Osteoblast (primary cell): ENCODE measurements around the gene ANKS6. TPM values are rescaled to one million over a fixed set of nuclear protein-coding genes. Genes with fewer than 3 reads are reported as not detected.
"Not testable (repeated sequence)": the region's sequence is repeated elsewhere in the genome, so short reads cannot be mapped to it uniquely, and the experiment has no call there.

Experiments
- DNase-seq: peaks from one replicate; pipeline ENCODE4 v3.0.0; 2011; ENCODE audit warnings: low spot score, mixed read lengths; ENCODE audit not compliant: insufficient read length; ENCODE audit errors: missing footprints
- H2AFZ ChIP-seq: 2 replicates; pipeline ENCODE4 v1.6.0; 2011; ENCODE audit warnings: mild to moderate bottlenecking, low read length
- H3K27ac ChIP-seq: 2 replicates; pipeline ENCODE4 v1.5.1; 2011; ENCODE audit warnings: mild to moderate bottlenecking, low read depth, low read length, moderate library complexity
- H3K27me3 ChIP-seq: 2 replicates; pipeline ENCODE4 v1.6.0; 2012; ENCODE audit warnings: mild to moderate bottlenecking, control low read depth, inconsistent platforms, low read length, moderate library complexity; ENCODE audit not compliant: insufficient read depth
- H3K36me3 ChIP-seq: 2 replicates; pipeline ENCODE4 v1.5.1; 2011; ENCODE audit warnings: mild to moderate bottlenecking, low read length, control low read depth, moderate library complexity; ENCODE audit not compliant: insufficient read depth
- H3K4me1 ChIP-seq: 2 replicates; pipeline ENCODE4 v1.5.1; 2011; ENCODE audit warnings: mild to moderate bottlenecking, low read length, control low read depth, moderate library complexity; ENCODE audit not compliant: insufficient read depth
- H3K4me2 ChIP-seq: 2 replicates; pipeline ENCODE4 v1.6.0; 2011; ENCODE audit warnings: mild to moderate bottlenecking, low read length; ENCODE audit not compliant: insufficient read depth
- H3K4me3 ChIP-seq: fragments of 200-600 bp; sonication (generic); 3 replicates; pipeline ENCODE4 v1.5.1; 2012; ENCODE audit warnings: mild to moderate bottlenecking, low read length, inconsistent platforms; ENCODE audit not compliant: insufficient read depth
- H3K79me2 ChIP-seq: 2 replicates; pipeline ENCODE4 v1.6.0; 2012; ENCODE audit warnings: mild to moderate bottlenecking, low read length, control low read depth, inconsistent platforms; ENCODE audit not compliant: insufficient read depth
- H3K9me3 ChIP-seq: 2 replicates; pipeline ENCODE4 v1.5.1; 2011; ENCODE audit warnings: low read depth, low read length, control low read depth
- H4K20me1 ChIP-seq: 2 replicates; pipeline ENCODE4 v1.6.0; 2012; ENCODE audit warnings: mild to moderate bottlenecking, low read length, control low read depth; ENCODE audit not compliant: insufficient read depth
- CTCF ChIP-seq: IDR thresholded peaks from 2 replicates; pipeline ENCODE4 v1.5.1; 2011; ENCODE audit warnings: mild to moderate bottlenecking, low read depth, low read length, moderate library complexity; ENCODE audit errors: extremely low read depth
- total RNA-seq: library from RNA; depleted of rRNA; stranded (reverse); fragments of >200 nt; gene quantifications from 2 replicates; pipeline ENCODE4 v1.2.3, GENCODE V29; 2012

The ANKS6 gene
- total RNA-seq, 1 donor: 21.7 TPM

- H3K36me3 ChIP-seq: no peaks in the 10 kb centered on the region
- H3K27ac ChIP-seq: no peak overlapping the region
- no peaks in the 10 kb centered on the region for H3K9me3 ChIP-seq
- H3K4me2 ChIP-seq: no peak overlapping the region
- no peaks in the 10 kb centered on the region for H3K4me1 ChIP-seq
- no peaks in the 10 kb centered on the region for H3K79me2 ChIP-seq
- no peak overlapping the region for H3K4me3 ChIP-seq
- DNase-seq: no peak
- peaks cover 20% of the 10 kb centered on the region for H3K27me3 ChIP-seq
- H2AFZ ChIP-seq: no peak overlapping the region
- no peak for TF ChIP-seq CTCF
- H4K20me1 ChIP-seq: no peaks in the 10 kb centered on the region
These were observed 109.1 kb downstream of the ANKS6 start for GRCh38 chr9:98686961-98687855.

GRCh38 chr9:98684816-98685215 is 111.5 kb downstream of the ANKS6 start:
- not testable (repeated sequence) for H3K36me3 ChIP-seq, DNase-seq, H3K4me1 ChIP-seq, H3K27ac ChIP-seq, H3K79me2 ChIP-seq, H2AFZ ChIP-seq, H3K4me3 ChIP-seq, H3K27me3 ChIP-seq, H3K4me2 ChIP-seq, H4K20me1 ChIP-seq, H3K9me3 ChIP-seq

Other genes with a start within 250 kb of the ANKS6 start
- under 0.01 and 0.88 TPM in 2 replicates for gene GABBR2, start 87.6 kb downstream of the ANKS6 start, total RNA-seq
- gene GALNT12, start 11.1 kb upstream of the ANKS6 start, total RNA-seq: 10.1 and 11.8 TPM in 2 replicates
- 8.0 and 29.3 TPM in 2 replicates for gene COL15A1, start 147.4 kb upstream of the ANKS6 start, total RNA-seq